Progenitor cell of endocrine pancreas (in vitro differentiated cells): ENCODE measurements around the gene NTRK2. TPM values are rescaled to one million over a fixed set of nuclear protein-coding genes. Genes with fewer than 3 reads are reported as not detected.

Source experiments
- DNase-seq: peaks from one replicate; pipeline ENCODE4 v3.0.0; 2021; ENCODE audit warnings: low spot score; ENCODE audit not compliant: unreplicated experiment
- H3K27ac Mint-ChIP-seq: 2 replicates; pipeline ENCODE4 v1.8.0; 2021; ENCODE audit warnings: mild to moderate bottlenecking, moderate library complexity, mixed read lengths
- H3K27me3 Mint-ChIP-seq: 2 replicates; pipeline ENCODE4 v1.8.0; 2021; ENCODE audit warnings: mixed read lengths
- H3K36me3 Mint-ChIP-seq: 2 replicates; pipeline ENCODE4 v1.8.0; 2022; ENCODE audit warnings: mixed read lengths; ENCODE audit not compliant: insufficient read depth
- H3K4me1 Mint-ChIP-seq: 2 replicates; pipeline ENCODE4 v1.8.0; 2021; ENCODE audit warnings: low read depth, mixed read lengths
- H3K4me3 Mint-ChIP-seq: 2 replicates; pipeline ENCODE4 v1.8.0; 2021; ENCODE audit warnings: low read depth, mild to moderate bottlenecking, moderate library complexity, mixed read lengths
- H3K9me3 Mint-ChIP-seq: 2 replicates; pipeline ENCODE4 v1.8.0; 2021; ENCODE audit warnings: low read depth, mixed read lengths
- CTCF ChIP-seq: fragments of 200-600 bp; sonication (generic); IDR thresholded peaks from one replicate; pipeline ENCODE4 v1.5.0; 2021; ENCODE audit warnings: antibody characterized with exemption, mild to moderate bottlenecking; ENCODE audit not compliant: unreplicated experiment
- total RNA-seq: library from RNA; stranded (reverse); gene quantifications from 2 replicates; pipeline ENCODE4 v1.2.1, GENCODE V29; 2021

The NTRK2 gene
- total RNA-seq, 1 donor from 2014 or later: 4.7 TPM

GRCh38 chr9:85025638-85026037, 356.1 kb downstream of the NTRK2 start:
- peaks cover 8% of the 10 kb centered on the region for H3K4me1 Mint-ChIP-seq
- DNase-seq: no peak
- no peak overlapping the region for H3K4me3 Mint-ChIP-seq
- H3K9me3 Mint-ChIP-seq: no peaks in the 10 kb centered on the region
- H3K36me3 Mint-ChIP-seq: no peaks in the 10 kb centered on the region
- H3K27me3 Mint-ChIP-seq: no peaks in the 10 kb centered on the region
- H3K27ac Mint-ChIP-seq: no peak overlapping the region
- TF ChIP-seq CTCF: no peak

- peaks cover 1% of the 10 kb centered on the region for H3K36me3 Mint-ChIP-seq
- no peak for TF ChIP-seq CTCF
- no peaks in the 10 kb centered on the region for H3K27me3 Mint-ChIP-seq
- DNase-seq: no peak
- peaks cover 2% of the 10 kb centered on the region for H3K4me1 Mint-ChIP-seq
- peaks cover 7% of the 10 kb centered on the region for H3K9me3 Mint-ChIP-seq
- H3K27ac Mint-ChIP-seq: no peak overlapping the region
- H3K4me3 Mint-ChIP-seq: no peak overlapping the region
These were observed 358.3 kb downstream of the NTRK2 start for GRCh38 chr9:85027870-85028269.

GRCh38 chr9:85030316-85030715, 360.8 kb downstream of the NTRK2 start:
- TF ChIP-seq CTCF: no peak
- Mint-ChIP-seq H3K4me3 (no peak overlapping the region), H3K4me1 (peaks cover 2% of the 10 kb centered on the region), H3K9me3 (peaks cover 15% of the 10 kb centered on the region), H3K27me3 (no peaks in the 10 kb centered on the region), H3K27ac (no peak overlapping the region), H3K36me3 (peaks cover 3% of the 10 kb centered on the region)
- DNase-seq: no peak

- peaks cover 3% of the 10 kb centered on the region for H3K36me3 Mint-ChIP-seq
- DNase-seq: no peak
- H3K4me1 Mint-ChIP-seq: peaks cover 8% of the 10 kb centered on the region
- TF ChIP-seq CTCF: no peak
- H3K9me3 Mint-ChIP-seq: peaks cover 15% of the 10 kb centered on the region
- H3K27ac Mint-ChIP-seq: no peak overlapping the region
- H3K27me3 Mint-ChIP-seq: no peaks in the 10 kb centered on the region
- H3K4me3 Mint-ChIP-seq: no peak overlapping the region
These were observed 367.0 kb downstream of the NTRK2 start for GRCh38 chr9:85036496-85036895.

DNA sequence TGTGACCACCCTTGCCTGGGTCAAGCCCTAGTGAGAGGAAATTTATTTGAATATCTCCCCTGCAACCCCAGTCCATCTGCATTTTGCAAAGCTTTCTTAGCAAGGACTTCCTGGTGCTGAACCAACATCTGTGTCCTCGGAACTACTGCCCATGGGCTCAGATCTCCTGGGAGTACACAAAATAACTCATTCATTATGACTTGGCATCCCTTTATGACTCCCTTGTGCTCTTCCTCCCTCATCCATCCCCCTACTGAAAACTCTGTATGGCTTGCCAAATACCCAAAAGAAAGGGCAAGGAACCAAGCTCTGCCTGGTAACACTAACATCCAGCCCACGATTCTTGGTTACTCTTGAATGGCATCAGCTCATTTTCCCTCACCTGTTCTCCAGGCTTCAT, 368.5 kb downstream of the NTRK2 start:
- Mint-ChIP-seq H3K4me1 (peaks cover 8% of the 10 kb centered on the region), H3K4me3 (no peak overlapping the region), H3K36me3 (peaks cover 1% of the 10 kb centered on the region), H3K9me3 (peaks cover 7% of the 10 kb centered on the region), H3K27ac (no peak overlapping the region), H3K27me3 (no peaks in the 10 kb centered on the region)
- no peak for TF ChIP-seq CTCF
- DNase-seq: no peak
